Mesodermal cell (in vitro differentiated cells): ENCODE measurements around the gene RELCH.
"Not testable (repeated sequence)": the region's sequence is repeated elsewhere in the genome, so short reads cannot be mapped to it uniquely, and the experiment has no call there.

ENCODE experiments used
- H3K27ac ChIP-seq: 2 replicates; pipeline ENCODE4 v1.7.0; 2013; ENCODE audit warnings: mild to moderate bottlenecking, low read depth, low read length, moderate library complexity; ENCODE audit not compliant: severe bottlenecking
- H3K36me3 ChIP-seq: 2 replicates; pipeline ENCODE4 v1.7.1; 2013; ENCODE audit warnings: mild to moderate bottlenecking, low read length, moderate library complexity; ENCODE audit not compliant: control insufficient read depth, insufficient read depth
- H3K4me1 ChIP-seq: one replicate; pipeline ENCODE4 v1.7.1; 2013; ENCODE audit warnings: mild to moderate bottlenecking, low read length; ENCODE audit not compliant: insufficient read depth, control insufficient read depth, poor library complexity, severe bottlenecking
- H3K4me3 ChIP-seq: 2 replicates; pipeline ENCODE4 v1.7.0; 2013; ENCODE audit warnings: low read length, control low read depth, mild to moderate bottlenecking; ENCODE audit not compliant: insufficient read depth, poor library complexity, severe bottlenecking; ENCODE audit errors: extremely low read depth
- H3K9me3 ChIP-seq: 2 replicates; pipeline ENCODE4 v1.7.1; 2013; ENCODE audit warnings: mild to moderate bottlenecking, low read length, moderate library complexity; ENCODE audit not compliant: control insufficient read depth
- WGBS, 2 experiments: methylation state at CpG; one replicate each; pipeline ENCODE4 v1.1.5; 2013; ENCODE audit warnings: missing lambda C conversion rate in 2 of 2; ENCODE audit not compliant: insufficient coverage in 2 of 2; 5-methylcytosine and 5-hydroxymethylcytosine counted together

Gene RELCH

GRCh38 chr18:62165583-62165982 is 21.5 kb upstream of the RELCH start:
- H3K27ac ChIP-seq = no peak overlapping the region
- H3K4me1 ChIP-seq = no peaks in the 10 kb centered on the region
- 95 to 100% methylated on average over 2 to 3 of the region's 3 CpGs for WGBS, 2 experiments
- no peaks in the 10 kb centered on the region for H3K36me3 ChIP-seq
- no peaks in the 10 kb centered on the region for H3K9me3 ChIP-seq
- H3K4me3 ChIP-seq = no peak overlapping the region

- not testable (repeated sequence) for H3K4me3 ChIP-seq, H3K4me1 ChIP-seq, H3K9me3 ChIP-seq, H3K36me3 ChIP-seq, H3K27ac ChIP-seq
- WGBS, 2 experiments = no CpG with 5 or more reads among the region's 1 CpG
Measured at GRCh38 chr18:62166524-62166923, 20.5 kb upstream of the RELCH start.

- H3K9me3 ChIP-seq = no peaks in the 10 kb centered on the region
- WGBS, 2 experiments = no CpG with 5 or more reads among the region's 1 CpG
- H3K4me3 ChIP-seq = no peak overlapping the region
- no peaks in the 10 kb centered on the region for H3K36me3 ChIP-seq
- no peaks in the 10 kb centered on the region for H3K4me1 ChIP-seq
- no peak overlapping the region for H3K27ac ChIP-seq
Measured at GRCh38 chr18:62170857-62171256, 16.2 kb upstream of the RELCH start.

GRCh38 chr18:62172298-62172697 is 14.8 kb upstream of the RELCH start:
- Histone ChIP-seq H3K27ac (no peak overlapping the region), H3K4me3 (no peak overlapping the region), H3K9me3 (no peaks in the 10 kb centered on the region), H3K4me1 (no peaks in the 10 kb centered on the region), H3K36me3 (no peaks in the 10 kb centered on the region)

- no peak overlapping the region for H3K27ac ChIP-seq
- H3K9me3 ChIP-seq = no peaks in the 10 kb centered on the region
- no peaks in the 10 kb centered on the region for H3K36me3 ChIP-seq
- H3K4me3 ChIP-seq = no peak overlapping the region
- H3K4me1 ChIP-seq = no peaks in the 10 kb centered on the region
- 50% methylated on average over 1 of the region's 3 CpGs; no CpG with 5 or more reads in 1 of the 2 experiments for WGBS, 2 experiments
Measured at GRCh38 chr18:62175521-62175920, 11.5 kb upstream of the RELCH start.

- H3K4me3 ChIP-seq = no peak overlapping the region
- no peaks in the 10 kb centered on the region for H3K36me3 ChIP-seq
- H3K4me1 ChIP-seq = no peaks in the 10 kb centered on the region
- H3K9me3 ChIP-seq = no peaks in the 10 kb centered on the region
- 83 to 100% methylated on average over 1 of the region's 3 CpGs for WGBS, 2 experiments
- H3K27ac ChIP-seq = no peak overlapping the region
Measured at GRCh38 chr18:62177271-62177670, 9.8 kb upstream of the RELCH start.

GRCh38 chr18:62179213-62179612 is 7.8 kb upstream of the RELCH start:
- Histone ChIP-seq H3K36me3 (no peaks in the 10 kb centered on the region), H3K27ac (no peak overlapping the region), H3K4me3 (no peak overlapping the region), H3K4me1 (no peaks in the 10 kb centered on the region), H3K9me3 (no peaks in the 10 kb centered on the region)
- 96 to 100% methylated on average over 3 of the region's 4 CpGs for WGBS, 2 experiments

- Histone ChIP-seq H3K36me3 (no peaks in the 10 kb centered on the region), H3K27ac (no peak overlapping the region), H3K4me1 (no peaks in the 10 kb centered on the region), H3K4me3 (no peak overlapping the region), H3K9me3 (no peaks in the 10 kb centered on the region)
- WGBS, 2 experiments = 64 to 80% methylated on average over 3 of the region's 3 CpGs
Measured at GRCh38 chr18:62182220-62182619, 4.8 kb upstream of the RELCH start.

GRCh38 chr18:62183578-62184195 is 3.4 kb upstream of the RELCH start:
- Histone ChIP-seq H3K4me3 (no peak overlapping the region), H3K4me1 (no peaks in the 10 kb centered on the region), H3K9me3 (no peaks in the 10 kb centered on the region), H3K36me3 (no peaks in the 10 kb centered on the region), H3K27ac (no peak overlapping the region)
- WGBS, 2 experiments = 0 to 17% methylated on average over 1 of the region's 2 CpGs

GRCh38 chr18:62186499-62186773 is 619 bp upstream of the RELCH start:
- Histone ChIP-seq H3K36me3 (no peaks in the 10 kb centered on the region), H3K27ac (peak overlapping the region; percentile 93), H3K4me3 (peak overlapping the region; percentile 94), H3K4me1 (no peaks in the 10 kb centered on the region), H3K9me3 (no peaks in the 10 kb centered on the region)
- WGBS, 2 experiments = 0% methylated on average over 8 to 12 of the region's 12 CpGs

GRCh38 chr18:62187543-62188510 is 772 bp downstream of the RELCH start:
- WGBS, 2 experiments = 0 to 1% methylated on average over 47 to 51 of the region's 54 CpGs
- Histone ChIP-seq H3K36me3 (no peaks in the 10 kb centered on the region), H3K9me3 (no peaks in the 10 kb centered on the region), H3K27ac (peak overlapping the region; percentile 92), H3K4me3 (peak overlapping the region; percentile 94), H3K4me1 (no peaks in the 10 kb centered on the region)
